GM13977 (cell line): ENCODE measurements around the gene C1QL2.

ENCODE experiments used
- DNase-seq: peaks from one replicate; pipeline ENCODE4 v3.0.0; 2012; ENCODE audit warnings: low spot score
- in situ Hi-C: fragments of 300-500 bp; cut with MboI; formaldehyde crosslinking; loops from one replicate; pipeline ENCODE4 v1.12.0; 2022; ENCODE audit warnings: low sequenced_read_pairs, low pct_unique_long_range_greater_than_20kb, mixed read lengths, inconsistent platforms; ENCODE audit not compliant: unreplicated experiment
- TF ChIP-seq, protein P1 (sequence below): IDR thresholded peaks from 2 replicates; pipeline ENCODE4 v1.5.1; 2012; ENCODE audit warnings: mild to moderate bottlenecking, control low read depth; ENCODE audit not compliant: insufficient read depth; ENCODE audit errors: extremely low read depth, missing control alignments

Gene C1QL2

GRCh38 chr2:119180892-119181291, 22.3 kb upstream of the C1QL2 start:
- TF ChIP-seq, protein P1, sequence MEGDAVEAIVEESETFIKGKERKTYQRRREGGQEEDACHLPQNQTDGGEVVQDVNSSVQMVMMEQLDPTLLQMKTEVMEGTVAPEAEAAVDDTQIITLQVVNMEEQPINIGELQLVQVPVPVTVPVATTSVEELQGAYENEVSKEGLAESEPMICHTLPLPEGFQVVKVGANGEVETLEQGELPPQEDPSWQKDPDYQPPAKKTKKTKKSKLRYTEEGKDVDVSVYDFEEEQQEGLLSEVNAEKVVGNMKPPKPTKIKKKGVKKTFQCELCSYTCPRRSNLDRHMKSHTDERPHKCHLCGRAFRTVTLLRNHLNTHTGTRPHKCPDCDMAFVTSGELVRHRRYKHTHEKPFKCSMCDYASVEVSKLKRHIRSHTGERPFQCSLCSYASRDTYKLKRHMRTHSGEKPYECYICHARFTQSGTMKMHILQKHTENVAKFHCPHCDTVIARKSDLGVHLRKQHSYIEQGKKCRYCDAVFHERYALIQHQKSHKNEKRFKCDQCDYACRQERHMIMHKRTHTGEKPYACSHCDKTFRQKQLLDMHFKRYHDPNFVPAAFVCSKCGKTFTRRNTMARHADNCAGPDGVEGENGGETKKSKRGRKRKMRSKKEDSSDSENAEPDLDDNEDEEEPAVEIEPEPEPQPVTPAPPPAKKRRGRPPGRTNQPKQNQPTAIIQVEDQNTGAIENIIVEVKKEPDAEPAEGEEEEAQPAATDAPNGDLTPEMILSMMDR = no peak
- in situ Hi-C loops = no loop called here
- no peak for DNase-seq

DNA sequence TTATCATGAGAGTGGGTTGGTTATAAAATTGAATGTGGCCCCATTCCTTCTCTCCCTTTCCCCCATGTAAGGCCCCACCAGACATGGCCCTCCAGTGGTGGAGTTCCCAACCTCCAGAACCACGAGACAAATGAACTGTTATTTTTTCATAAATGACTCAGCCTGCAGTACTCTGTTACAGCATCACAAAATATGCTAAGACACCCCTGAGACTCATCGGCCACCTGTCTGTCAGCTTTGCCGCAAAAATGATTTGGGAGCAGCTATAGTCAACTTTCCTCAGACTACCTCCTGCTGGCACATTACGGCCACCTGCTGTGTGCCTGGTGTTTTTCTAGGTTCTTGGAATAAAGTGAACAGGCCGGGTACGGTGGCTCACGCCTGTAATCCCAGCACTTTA, 21.4 kb upstream of the C1QL2 start:
- TF ChIP-seq, protein P1 = no peak
- in situ Hi-C loops = no loop called here
- DNase-seq = no peak

DNA sequence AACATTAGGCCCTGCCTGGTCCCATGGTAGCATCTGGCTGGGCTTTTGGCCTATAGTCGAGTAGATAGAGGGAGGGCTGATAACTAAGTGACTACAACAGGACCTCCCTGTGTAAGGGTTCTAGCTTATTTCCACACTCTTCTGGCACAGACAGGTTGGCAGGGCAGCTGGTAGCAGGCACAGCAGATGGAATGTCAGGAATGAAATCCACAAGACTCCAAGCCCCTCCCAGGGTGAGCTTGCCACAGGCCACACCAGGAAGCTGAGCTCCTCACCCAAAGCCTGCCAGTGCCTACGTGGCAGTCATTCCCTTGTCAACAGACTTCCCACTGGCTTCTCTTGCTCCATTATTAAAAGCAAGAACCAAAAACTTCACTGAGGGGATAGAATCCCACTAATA, 20.7 kb upstream of the C1QL2 start:
- in situ Hi-C loops = no loop called here
- no peak for DNase-seq
- TF ChIP-seq, protein P1 = no peak

DNA sequence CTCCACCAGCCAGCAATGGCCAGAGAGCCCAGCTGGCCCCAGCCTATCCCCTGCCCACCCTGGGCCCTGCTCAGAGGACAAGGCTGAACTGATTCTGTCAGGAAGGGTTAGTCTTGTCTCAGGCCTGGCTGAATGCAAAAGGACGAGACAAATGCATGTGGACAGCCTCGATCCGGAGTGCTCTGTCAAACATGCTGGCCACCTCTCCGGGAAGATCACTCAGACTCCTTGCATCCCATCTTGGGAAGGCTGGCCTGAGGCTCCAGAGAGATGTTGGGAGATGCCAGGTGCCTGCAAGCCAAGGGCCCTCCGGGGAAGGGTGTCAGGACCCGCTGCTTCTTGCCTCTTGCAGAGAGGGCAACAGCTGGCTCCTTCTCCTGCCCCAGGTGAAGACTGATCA, 20.2 kb upstream of the C1QL2 start:
- DNase-seq = no peak

GRCh38 chr2:119177838-119178190, 19.3 kb upstream of the C1QL2 start:
- TF ChIP-seq, protein P1 = no peak
- in situ Hi-C loops = no loop called here
- DNase-seq = no peak

More for the DNA sequence above, 20.2 kb upstream of the C1QL2 start:
- in situ Hi-C loops = no loop called here
- TF ChIP-seq, protein P1 = no peak

GRCh38 chr2:119177171-119177837, 18.8 kb upstream of the C1QL2 start:
- TF ChIP-seq, protein P1 = no peak
- in situ Hi-C loops = no loop called here
- DNase-seq = no peak
